ENCODE data around the gene KIAA1549. TPM values are rescaled to one million over a fixed set of nuclear protein-coding genes. Genes with fewer than 3 reads are reported as not detected.

KIAA1549 gene
- total RNA-seq, 4 donors from 2014 or later, result 2.3 to 3.2 (median 2.8) TPM

DNA sequence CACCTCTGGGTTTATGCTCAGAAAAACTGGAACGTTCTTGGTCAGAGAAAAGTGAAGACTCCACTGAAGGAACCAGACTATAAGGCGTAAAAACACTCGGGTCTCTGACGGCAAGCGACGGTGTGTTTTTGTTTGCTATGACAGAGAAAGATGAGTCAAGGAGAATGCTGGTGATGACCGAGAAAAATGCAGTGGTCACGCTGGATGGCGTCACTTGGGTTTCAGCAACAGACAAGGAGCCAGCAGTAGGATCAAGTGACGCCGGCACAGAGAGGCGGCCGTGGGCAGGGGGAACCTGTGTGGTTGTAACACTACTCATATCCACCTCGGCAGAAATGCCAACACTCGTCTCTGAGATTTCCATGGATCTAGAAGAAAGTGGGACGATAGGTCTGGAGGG, 63.4 kb downstream of the KIAA1549 start:
- Histone ChIP-seq H3K36me3 (peaks cover 0 to 19% (median 14%) of the 10 kb centered on the region in 4 donors), H3K4me1 (no peaks in the 10 kb centered on the region), H3K27ac (replicated peaks in 1 of 4) (no peak overlapping the region), H3K9me3 (no peaks in the 10 kb centered on the region), H3K27me3 (no peaks in the 10 kb centered on the region), H3K4me3 (no peak overlapping the region)
- TF ChIP-seq EP300 (IDR thresholded peaks at IDR 0.05), result no peak
- TF ChIP-seq, protein P1, sequence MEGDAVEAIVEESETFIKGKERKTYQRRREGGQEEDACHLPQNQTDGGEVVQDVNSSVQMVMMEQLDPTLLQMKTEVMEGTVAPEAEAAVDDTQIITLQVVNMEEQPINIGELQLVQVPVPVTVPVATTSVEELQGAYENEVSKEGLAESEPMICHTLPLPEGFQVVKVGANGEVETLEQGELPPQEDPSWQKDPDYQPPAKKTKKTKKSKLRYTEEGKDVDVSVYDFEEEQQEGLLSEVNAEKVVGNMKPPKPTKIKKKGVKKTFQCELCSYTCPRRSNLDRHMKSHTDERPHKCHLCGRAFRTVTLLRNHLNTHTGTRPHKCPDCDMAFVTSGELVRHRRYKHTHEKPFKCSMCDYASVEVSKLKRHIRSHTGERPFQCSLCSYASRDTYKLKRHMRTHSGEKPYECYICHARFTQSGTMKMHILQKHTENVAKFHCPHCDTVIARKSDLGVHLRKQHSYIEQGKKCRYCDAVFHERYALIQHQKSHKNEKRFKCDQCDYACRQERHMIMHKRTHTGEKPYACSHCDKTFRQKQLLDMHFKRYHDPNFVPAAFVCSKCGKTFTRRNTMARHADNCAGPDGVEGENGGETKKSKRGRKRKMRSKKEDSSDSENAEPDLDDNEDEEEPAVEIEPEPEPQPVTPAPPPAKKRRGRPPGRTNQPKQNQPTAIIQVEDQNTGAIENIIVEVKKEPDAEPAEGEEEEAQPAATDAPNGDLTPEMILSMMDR (IDR thresholded peaks at IDR 0.05), result no peak
- no peak for TF ChIP-seq POLR2A (IDR thresholded peaks at IDR 0.05; ENCODE audit: low read depth)
- TF ChIP-seq POLR2AphosphoS5 (IDR thresholded peaks at IDR 0.05), result no peak
- intact Hi-C loops (cut with DNase I), result no loop called here
- DNase-seq (ENCODE audit: extremely low spot score), result no peak
- WGBS, result 92% methylated on average over 16 of the region's 16 CpGs

DNA sequence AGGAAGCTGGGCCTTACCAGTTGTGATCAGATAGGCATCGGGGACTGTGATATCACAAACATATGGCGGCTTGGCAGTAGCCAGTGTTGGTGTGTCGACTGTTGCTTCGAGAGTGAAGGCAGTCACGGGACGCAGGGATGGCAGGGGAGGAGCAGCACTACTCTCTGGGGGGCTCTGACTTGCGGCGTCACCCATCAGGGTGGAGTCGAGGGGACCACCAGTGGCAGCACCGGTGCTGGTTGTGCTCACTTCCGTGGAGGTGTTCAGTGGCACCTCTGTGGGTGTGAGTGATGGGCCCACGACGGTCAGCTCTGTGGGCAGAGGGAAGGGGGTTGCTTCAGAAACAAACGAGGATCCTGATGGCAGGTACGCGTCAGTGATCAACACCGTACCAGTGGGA, 64.5 kb downstream of the KIAA1549 start:
- Histone ChIP-seq H3K27me3 (no peaks in the 10 kb centered on the region), H3K27ac (replicated peaks in 1 of 4) (no peak overlapping the region), H3K9me3 (no peaks in the 10 kb centered on the region), H3K4me3 (no peak overlapping the region), H3K4me1 (no peaks in the 10 kb centered on the region), H3K36me3 (peaks cover 0 to 19% (median 14%) of the 10 kb centered on the region in 4 donors)
- WGBS, result 92% methylated on average over 16 of the region's 17 CpGs
- intact Hi-C loops (cut with DNase I), result no loop called here
- TF ChIP-seq POLR2A (IDR thresholded peaks at IDR 0.05; ENCODE audit: low read depth) (no peak), POLR2AphosphoS5 (IDR thresholded peaks at IDR 0.05) (no peak), EP300 (IDR thresholded peaks at IDR 0.05) (no peak)
- TF ChIP-seq, protein P1 (IDR thresholded peaks at IDR 0.05), result no peak
- no peak for DNase-seq (ENCODE audit: extremely low spot score)

DNA sequence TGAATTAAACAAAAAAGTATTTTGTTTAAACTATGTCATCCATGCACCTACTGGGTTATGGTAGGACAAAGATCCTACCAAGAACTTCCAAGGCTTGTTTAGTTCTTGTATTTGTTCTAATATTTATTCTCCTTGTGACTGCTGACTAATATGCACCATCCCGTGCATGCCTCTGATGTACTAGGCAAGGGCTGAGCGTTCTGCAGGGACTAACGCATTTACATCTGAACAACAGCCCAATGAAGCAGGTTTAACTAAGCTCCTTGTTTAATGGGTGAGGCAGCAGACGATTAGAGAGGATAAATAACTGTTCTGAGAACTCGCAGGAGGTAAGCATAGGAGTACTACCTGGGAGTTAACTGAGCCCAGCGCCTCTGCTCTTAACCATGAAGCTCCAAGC, 64.9 kb downstream of the KIAA1549 start:
- H3K4me3 ChIP-seq, result no peak overlapping the region
- no peak overlapping the region for H3K27ac ChIP-seq (replicated peaks in 1 of 4)
- WGBS, result 90% methylated on average over 6 of the region's 6 CpGs
- no peaks in the 10 kb centered on the region for H3K27me3 ChIP-seq
- DNase-seq (ENCODE audit: extremely low spot score), result no peak
- TF ChIP-seq, protein P1 (IDR thresholded peaks at IDR 0.05), result no peak
- TF ChIP-seq EP300 (IDR thresholded peaks at IDR 0.05), result no peak
- TF ChIP-seq POLR2A (IDR thresholded peaks at IDR 0.05; ENCODE audit: low read depth), result no peak
- TF ChIP-seq POLR2AphosphoS5 (IDR thresholded peaks at IDR 0.05), result no peak
- no peaks in the 10 kb centered on the region for H3K4me1 ChIP-seq
- peaks cover 0 to 19% (median 14%) of the 10 kb centered on the region in 4 donors for H3K36me3 ChIP-seq
- intact Hi-C loops (cut with DNase I), result no loop called here
- H3K9me3 ChIP-seq, result no peaks in the 10 kb centered on the region

- WGBS, result 81% methylated on average over 2 of the region's 2 CpGs
- TF ChIP-seq, protein P1 (IDR thresholded peaks at IDR 0.05), result no peak
- TF ChIP-seq POLR2A (IDR thresholded peaks at IDR 0.05; ENCODE audit: low read depth), result no peak
- TF ChIP-seq POLR2AphosphoS5 (IDR thresholded peaks at IDR 0.05), result no peak
- TF ChIP-seq EP300 (IDR thresholded peaks at IDR 0.05), result no peak
- no peak for DNase-seq (ENCODE audit: extremely low spot score)
- H3K27ac ChIP-seq (replicated peaks in 1 of 4), result no peak overlapping the region
- H3K36me3 ChIP-seq, result peaks cover 0 to 18% (median 14%) of the 10 kb centered on the region in 4 donors
- no peaks in the 10 kb centered on the region for H3K9me3 ChIP-seq
- H3K27me3 ChIP-seq, result no peaks in the 10 kb centered on the region
- intact Hi-C loops (cut with DNase I), result no loop called here
- no peak overlapping the region for H3K4me3 ChIP-seq
- H3K4me1 ChIP-seq, result no peaks in the 10 kb centered on the region
These were observed 67.4 kb downstream of the KIAA1549 start for GRCh38 chr7:138913783-138914182.

- H3K4me1 ChIP-seq, result no peaks in the 10 kb centered on the region
- H3K36me3 ChIP-seq, result peaks cover 0 to 18% (median 3%) of the 10 kb centered on the region in 4 donors
- H3K27ac ChIP-seq (replicated peaks in 1 of 4), result no peak overlapping the region
- 93% methylated on average over 6 of the region's 6 CpGs for WGBS
- no peaks in the 10 kb centered on the region for H3K9me3 ChIP-seq
- intact Hi-C loops (cut with DNase I), result no loop called here
- DNase-seq (ENCODE audit: extremely low spot score), result no peak
- no peaks in the 10 kb centered on the region for H3K27me3 ChIP-seq
- TF ChIP-seq POLR2A (IDR thresholded peaks at IDR 0.05; ENCODE audit: low read depth) (no peak), EP300 (IDR thresholded peaks at IDR 0.05) (no peak), POLR2AphosphoS5 (IDR thresholded peaks at IDR 0.05) (no peak)
- TF ChIP-seq, protein P1 (IDR thresholded peaks at IDR 0.05), result no peak
- H3K4me3 ChIP-seq, result no peak overlapping the region
These were observed 70.2 kb downstream of the KIAA1549 start for GRCh38 chr7:138911007-138911406.
